HepG2 (cell line): Measurements from ENCODE around the gene CTU2. TPM values are rescaled to one million over a fixed set of nuclear protein-coding genes. Genes with fewer than 3 reads are reported as not detected.

Experiments
- ATAC-seq: fragments of 200-7000 bp; cut with Tn5 transposase; 3 replicates; pipeline ENCODE4 v1.9.1; 2020; ENCODE audit warnings: mild to moderate bottlenecking, moderate library complexity
- BruUV-seq: library from RNA; stranded (reverse); fragments of 400-500 nt; replicated peaks from 2 replicates; lab custom pipeline; 2021; lab: Mats Ljungman, UMichigan
- CTCF ChIA-PET: fragments of 300-600 bp; formaldehyde crosslinking; extraction: SDS; loops from one replicate; lab custom pipeline; 2021; ENCODE audit warnings: low total read pairs, inconsistent platforms, low intra/inter-chr PET ratio; lab: Yijun Ruan, JAX
- POLR2A ChIA-PET: fragments of 350-600 bp; sonication (Branson Sonifier 250); formaldehyde crosslinking; loops from one replicate; lab custom pipeline; 2020; ENCODE audit warnings: antibody characterized with exemption, inconsistent platforms; lab: Yijun Ruan, JAX
- DNase-seq: peaks from one replicate; pipeline ENCODE4 v3.0.0-alpha.2; 2015; ENCODE audit warnings: low spot score
- FAIRE-seq: peaks from 3 replicates; lab custom pipeline; 2011; peaks lifted over from hg19 to GRCh38; lab: Jason Lieb, UNC
- H2AFZ ChIP-seq: one replicate; pipeline ENCODE4 v1.6.1; 2011; ENCODE audit warnings: low read length, inconsistent platforms
- H3K27ac ChIP-seq: fragments of 300-600 bp; 3 replicates; pipeline ENCODE4 v1.8.0; 2011; ENCODE audit warnings: mixed run types, mild to moderate bottlenecking, mixed read lengths, low read length, inconsistent platforms; ENCODE audit not compliant: insufficient read depth; ENCODE audit errors: extremely low read length
- H3K27me3 ChIP-seq, 2 experiments: fragments of 200-600 bp in 1 of 2; 2 replicates in 1 of 2; 3 replicates in 1 of 2; pipeline versions ENCODE4 v1.6.0 to v1.8.0; 2011; ENCODE audit warnings: low read length in 2 of 2, mild to moderate bottlenecking in 2 of 2, moderate library complexity in 2 of 2, inconsistent platforms in 1 of 2; ENCODE audit not compliant: insufficient read depth in 2 of 2, control insufficient read depth in 1 of 2
- H3K36me3 ChIP-seq, 2 experiments: fragments of 200-600 bp in 1 of 2; replicated peaks in 1 of 2; 2 replicates in 1 of 2; 3 replicates in 1 of 2; pipeline versions ENCODE4 v1.5.1 to v1.8.0; 2011; ENCODE audit warnings: low read length in 2 of 2, inconsistent platforms in 1 of 2; ENCODE audit not compliant: insufficient read depth in 2 of 2, control insufficient read depth in 1 of 2
- H3K4me1 ChIP-seq: 2 replicates; pipeline ENCODE4 v1.5.1; 2012; ENCODE audit warnings: low read length, inconsistent platforms; ENCODE audit not compliant: insufficient read depth
- H3K4me2 ChIP-seq: 2 replicates; pipeline ENCODE4 v1.6.0; 2011; ENCODE audit warnings: low read depth, low read length, inconsistent platforms
- H3K4me3 ChIP-seq, 3 experiments: fragments of 200-600 bp in 1 of 3; sonication (generic), shearing (Covaris generic) in 1 of 3; replicated peaks in 1 of 3; 2 replicates each; pipeline ENCODE4 v1.5.1; 2011 to 2016; ENCODE audit warnings: low read length in 3 of 3, inconsistent platforms in 2 of 3, low read depth in 2 of 3, mild to moderate bottlenecking in 2 of 3, control low read depth in 1 of 3, mixed read lengths in 1 of 3; ENCODE audit not compliant: insufficient read depth in 1 of 3
- H3K79me2 ChIP-seq: one replicate; pipeline ENCODE4 v1.6.1; 2011; ENCODE audit warnings: low read length, inconsistent platforms; ENCODE audit not compliant: insufficient read depth
- H3K9ac ChIP-seq: 2 replicates; pipeline ENCODE4 v1.6.0; 2011; ENCODE audit warnings: mild to moderate bottlenecking, low read depth, low read length, inconsistent platforms; ENCODE audit not compliant: insufficient read depth
- H3K9me3 ChIP-seq: 2 replicates; pipeline ENCODE4 v1.5.1; 2012; ENCODE audit warnings: mild to moderate bottlenecking, low read length
- H4K20me1 ChIP-seq: 2 replicates; pipeline ENCODE4 v1.6.0; 2011; ENCODE audit warnings: inconsistent platforms, mild to moderate bottlenecking, low read length, moderate library complexity; ENCODE audit not compliant: insufficient read depth
- LCORL ChIP-seq, 2 experiments: fragments of 450-650 bp in 1 of 2; sonication (generic) in 1 of 2; formaldehyde crosslinking in 1 of 2; IDR thresholded peaks; 2 replicates each; pipeline versions ENCODE4 v1.5.0 to v1.6.1; 2017 to 2020; ENCODE audit warnings: antibody characterized with exemption in 1 of 2, missing genetic modification reagents in 1 of 2
- PHF8 ChIP-seq: sonication (generic); formaldehyde crosslinking; IDR thresholded peaks from 2 replicates; pipeline ENCODE4 v1.5.0; 2020; ENCODE audit warnings: missing genetic modification reagents
- YEATS4 ChIP-seq: sonication (generic); formaldehyde crosslinking; IDR thresholded peaks from 2 replicates; pipeline ENCODE4 v1.4.0; 2020; ENCODE audit warnings: missing genetic modification reagents, borderline replicate concordance
- ZBTB38 ChIP-seq: sonication (generic); formaldehyde crosslinking; IDR thresholded peaks from 2 replicates; pipeline ENCODE4 v1.5.1; 2020; ENCODE audit warnings: mild to moderate bottlenecking, missing genetic modification reagents
- ZMYM4 ChIP-seq: sonication (generic); formaldehyde crosslinking; IDR thresholded peaks from 2 replicates; pipeline ENCODE4 v1.8.1; 2023; ENCODE audit warnings: mild to moderate bottlenecking, missing genetic modification reagents
- ZNF549 ChIP-seq: sonication (generic); formaldehyde crosslinking; IDR thresholded peaks from 2 replicates; pipeline ENCODE4 v1.5.0; 2020; ENCODE audit warnings: missing genetic modification reagents
- ZNF629 ChIP-seq: sonication (generic); formaldehyde crosslinking; conservative IDR thresholded peaks from 2 replicates; pipeline ENCODE4 v1.5.0; 2020; ENCODE audit warnings: missing genetic modification reagents
- ZNF674 ChIP-seq: sonication (generic); formaldehyde crosslinking; IDR thresholded peaks from 2 replicates; pipeline ENCODE4 v1.5.0; 2020; ENCODE audit warnings: low read depth, mild to moderate bottlenecking, missing genetic modification reagents
- WGBS: methylation state at CpG from one replicate; pipeline ENCODE4 v1.1.6; 2017; ENCODE audit warnings: low lambda C conversion rate; 5-methylcytosine and 5-hydroxymethylcytosine counted together
- in situ Hi-C: cut with HindIII; loops from 2 replicates; pipeline ENCODE4 v1.10.0; 2017; ENCODE audit warnings: low pct_unique_long_range_greater_than_20kb; ENCODE audit not compliant: extremely low pct_ligation_motif_present
- intact Hi-C: fragments of 100-400 bp; cut with micrococcal nuclease; formaldehyde crosslinking; loops from one replicate; pipeline ENCODE4 v1.10.0; 2022; ENCODE audit not compliant: unreplicated experiment
- polyA plus RNA-seq, 8 experiments: library from polyadenylated mRNA; depleted of rRNA in 3 of 8; stranded (reverse) in 7 of 8; unstranded in 1 of 8; fragments of >200 nt; fragmentation: Illumina TruSeq in 4 of 8; extraction: Trizol in 4 of 8; gene quantifications; 2 replicates each; pipeline versions ENCODE4 v1.2.1 to v1.2.3, GENCODE V29; 2011 to 2016; ENCODE audit warnings: low read depth in 4 of 8, missing spikeins in 1 of 8, mixed read lengths in 1 of 8; ENCODE audit not compliant: insufficient read depth in 1 of 8
- total RNA-seq, 5 experiments: library from RNA; depleted of rRNA; stranded (reverse); fragments of >200 nt; fragmentation: Illumina TruSeq; extraction: Trizol; gene quantifications; 2 replicates each; pipeline ENCODE4 v1.2.3, GENCODE V29; 2016; ENCODE audit warnings: low read depth in 1 of 5
- TF ChIP-seq, protein P1 (sequence below), 2 experiments: sonication (generic) in 1 of 2; formaldehyde crosslinking in 1 of 2; IDR thresholded peaks; 2 replicates each; pipeline versions ENCODE4 v1.4.0 to v1.6.1; 2018 to 2020; ENCODE audit warnings: missing genetic modification reagents in 2 of 2, borderline replicate concordance in 1 of 2, low read depth in 1 of 2, mild to moderate bottlenecking in 1 of 2, missing biosample characterization in 1 of 2

Gene CTU2
- total and polyA plus RNA-seq, 2 of the 13 experiments (the other 11 are each of a cell fraction or from before 2014, with no cell fraction given): 13.3 to 21.9 TPM

DNA sequence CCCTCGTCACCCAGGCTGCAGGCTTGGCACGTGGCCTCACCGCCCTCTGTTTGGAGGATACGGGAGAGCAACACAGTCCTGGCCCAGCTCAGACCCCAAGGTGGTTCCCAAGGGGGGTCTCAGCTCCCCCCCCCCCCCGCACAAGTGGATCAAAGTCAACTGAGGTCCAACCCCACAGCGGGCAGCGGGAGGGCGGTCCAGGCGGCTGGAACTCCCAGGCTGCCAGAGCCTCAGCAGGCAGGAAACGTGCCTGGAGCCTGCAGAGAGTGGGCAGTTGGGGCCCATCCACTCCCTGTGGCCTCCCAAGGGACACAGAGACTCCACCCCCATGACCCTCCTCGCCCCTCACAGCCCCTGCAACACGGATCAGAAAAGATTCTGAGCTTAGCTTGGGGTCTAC, 42.1 kb downstream of the CTU2 start:
- Histone ChIP-seq H3K9me3 (no peaks in the 10 kb centered on the region), H3K27me3 (no peaks in the 10 kb centered on the region; a peak in 1 of 5 replicates), H3K4me3 (no peak overlapping the region), H3K4me1 (no peaks in the 10 kb centered on the region), H3K36me3 (peaks cover 5 to 13% of the 10 kb centered on the region in 2 experiments; a peak in 4 of 5 replicates), H4K20me1 (peaks cover 4% of the 10 kb centered on the region), H3K4me2 (no peak overlapping the region), H3K9ac (no peak overlapping the region), H3K27ac (no peak overlapping the region), H3K79me2 (no peaks in the 10 kb centered on the region), H2AFZ (no peak overlapping the region)
- BruUV-seq: no TSS peak
- intact Hi-C loops (loop anchor here (1.0 kb wide), 1 partner anchor 23 kb away; no protein-coding TSS in a partner anchor), in situ Hi-C loops (no loop called here)
- ChIA-PET POLR2A (interaction anchor here (1.1 kb wide), 1 partner anchor 12 kb away, joined by 3 read pairs; no protein-coding TSS in a partner anchor), CTCF (interaction anchor here (1.5 to 1.8 kb wide), 2 partner anchors 36 to 91 kb away, joined by 4 to 12 read pairs; no protein-coding TSS in a partner anchor)
- TF ChIP-seq ZBTB38 (no peak), ZNF629 (CRISPR knock-in tag) (no peak), ZNF674 (CRISPR knock-in tag) (no peak), PHF8 (CRISPR knock-in tag) (no peak), YEATS4 (CRISPR knock-in tag) (no peak), ZMYM4 (no peak), ZNF549 (CRISPR knock-in tag) (no peak), LCORL (IDR thresholded peaks at IDR 0.05) (no peak), LCORL (CRISPR knock-in tag; IDR thresholded peaks at IDR 0.05) (no peak)
- TF ChIP-seq, protein P1, sequence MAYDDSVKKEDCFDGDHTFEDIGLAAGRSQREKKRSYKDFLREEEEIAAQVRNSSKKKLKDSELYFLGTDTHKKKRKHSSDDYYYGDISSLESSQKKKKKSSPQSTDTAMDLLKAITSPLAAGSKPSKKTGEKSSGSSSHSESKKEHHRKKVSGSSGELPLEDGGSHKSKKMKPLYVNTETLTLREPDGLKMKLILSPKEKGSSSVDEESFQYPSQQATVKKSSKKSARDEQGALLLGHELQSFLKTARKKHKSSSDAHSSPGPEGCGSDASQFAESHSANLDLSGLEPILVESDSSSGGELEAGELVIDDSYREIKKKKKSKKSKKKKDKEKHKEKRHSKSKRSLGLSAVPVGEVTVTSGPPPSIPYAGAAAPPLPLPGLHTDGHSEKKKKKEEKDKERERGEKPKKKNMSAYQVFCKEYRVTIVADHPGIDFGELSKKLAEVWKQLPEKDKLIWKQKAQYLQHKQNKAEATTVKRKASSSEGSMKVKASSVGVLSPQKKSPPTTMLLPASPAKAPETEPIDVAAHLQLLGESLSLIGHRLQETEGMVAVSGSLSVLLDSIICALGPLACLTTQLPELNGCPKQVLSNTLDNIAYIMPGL (CRISPR knock-in tag; IDR thresholded peaks at IDR 0.05; ENCODE audit: borderline replicate concordance in 1 of 2, low read depth in 1 of 2): no peak
- ATAC-seq (no peak), DNase-seq (no peak), FAIRE-seq (no peak)
- WGBS: 85% methylated on average over 7 of the region's 12 CpGs
